GM12892 (cell line): ENCODE results near the gene TAF1C.

Experiments
- DNase-seq: peaks from one replicate; pipeline ENCODE4 v3.0.0; 2011; ENCODE audit not compliant: insufficient read length
- FAIRE-seq: peaks from 2 replicates; lab custom pipeline; 2011; peaks lifted over from hg19 to GRCh38; lab: Jason Lieb, UNC
- POLR2A ChIP-seq: IDR thresholded peaks from 2 replicates; pipeline ENCODE4 v1.6.1; 2011; ENCODE audit warnings: low read depth, low read length, control low read depth
- POLR2AphosphoS5 ChIP-seq: IDR thresholded peaks from 2 replicates; pipeline ENCODE4 v1.6.1; 2011; ENCODE audit warnings: low read depth, low read length, control low read depth
- TAF1 ChIP-seq: IDR thresholded peaks from 2 replicates; pipeline ENCODE4 v1.6.1; 2011; ENCODE audit warnings: low read depth, mild to moderate bottlenecking, control low read depth, low read length, borderline replicate concordance

Gene TAF1C

DNA sequence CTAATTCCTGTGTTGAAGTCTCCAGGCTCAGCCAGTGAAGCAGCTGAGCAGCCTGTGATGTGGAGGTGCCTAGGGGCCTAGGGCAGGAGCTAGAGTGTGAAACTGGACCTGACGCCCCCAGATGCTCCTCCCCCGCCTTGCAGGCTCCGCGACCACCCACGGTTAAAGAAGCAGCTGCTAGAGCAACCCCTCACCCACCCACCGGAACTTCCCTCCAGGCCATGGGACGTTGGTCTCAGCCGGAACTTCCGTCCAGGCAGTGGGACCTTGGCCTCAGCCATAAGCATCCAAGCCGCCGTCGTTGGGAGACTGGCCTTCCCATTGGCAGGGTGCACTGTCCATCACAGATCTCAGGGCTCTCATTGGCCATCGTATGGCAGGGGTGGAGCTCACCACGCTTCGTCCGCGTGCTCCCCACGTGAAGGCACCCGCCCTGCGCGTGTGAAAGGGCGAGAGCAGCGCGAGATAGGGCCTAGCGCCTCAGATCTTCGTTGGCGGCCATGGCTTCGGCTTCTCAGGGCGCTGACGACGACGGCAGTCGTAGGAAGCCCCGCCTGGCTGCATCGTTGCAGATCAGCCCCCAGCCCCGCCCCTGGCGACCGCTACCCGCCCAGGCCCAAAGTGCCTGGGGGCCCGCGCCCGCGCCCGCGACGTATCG is 4.0 kb upstream of the TAF1C start, which contains the start of gene ADAD2:
ADAD2 (plus strand) TSS at position 427 of the 658 bp plus-strand sequence; CDS start at position 501, 74 bp downstream.
- FAIRE-seq (no peak), DNase-seq (no peak)
- TF ChIP-seq POLR2A (no peak), POLR2AphosphoS5 (no peak), TAF1 (no peak)

DNA sequence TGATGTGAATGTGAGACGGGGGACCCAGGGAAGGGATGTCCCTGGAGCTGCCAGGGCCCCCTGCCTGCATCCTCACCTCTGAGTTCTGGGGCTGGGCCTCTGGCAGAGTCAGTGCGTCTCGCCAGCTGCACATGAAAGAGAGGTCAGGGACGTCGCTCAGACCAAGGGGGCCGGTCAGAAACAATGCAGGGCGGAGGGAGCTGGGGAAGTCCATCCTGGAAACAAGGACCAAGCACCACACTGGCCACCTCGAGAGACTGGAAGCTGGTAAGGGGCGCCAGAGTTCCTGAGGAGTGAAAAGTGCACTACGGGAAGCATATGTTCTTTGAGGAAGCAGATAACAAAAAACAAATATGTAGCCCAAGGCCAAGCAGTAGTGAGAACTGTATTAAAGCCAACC is 2.1 kb downstream of the TAF1C start:
- FAIRE-seq (no peak), DNase-seq (no peak)
- TF ChIP-seq POLR2A (no peak), POLR2AphosphoS5 (no peak), TAF1 (no peak)

DNA sequence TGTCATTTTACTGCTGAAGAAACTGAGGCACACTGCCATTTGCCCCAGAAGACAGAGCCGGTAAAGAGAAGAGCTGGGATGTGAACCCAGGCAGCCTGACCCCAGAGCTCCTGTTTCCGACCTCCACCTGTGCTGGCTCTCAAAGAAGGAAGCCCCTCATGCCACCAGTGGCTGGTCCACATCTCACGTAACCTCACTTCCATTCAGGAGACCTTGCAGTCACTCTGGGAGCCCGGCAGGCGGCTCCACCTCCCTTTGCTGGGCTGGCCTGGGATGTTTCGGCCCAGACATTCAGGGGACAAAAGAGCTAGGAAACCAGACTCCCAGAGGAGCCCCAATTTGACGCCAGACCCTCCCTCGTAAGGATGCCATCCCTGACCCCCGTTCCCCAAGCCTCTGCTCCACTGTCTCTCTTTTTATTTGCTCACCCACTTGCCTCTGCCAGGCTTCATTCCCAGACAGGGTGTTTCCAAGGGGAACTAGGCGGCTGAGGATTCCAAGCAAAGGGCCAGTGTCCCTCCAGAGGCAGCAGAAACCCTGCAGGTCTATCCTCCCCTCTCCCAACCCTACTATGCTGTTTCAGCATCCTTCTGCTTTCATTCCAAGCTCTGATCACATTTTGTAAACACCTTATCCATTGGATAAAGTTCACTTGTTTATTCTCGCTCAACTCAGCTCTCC is 2.8 kb downstream of the TAF1C start:
- TF ChIP-seq POLR2A = no peak
- TF ChIP-seq POLR2AphosphoS5 = no peak
- TF ChIP-seq TAF1 = no peak
- FAIRE-seq = no peak
- no peak for DNase-seq

DNA sequence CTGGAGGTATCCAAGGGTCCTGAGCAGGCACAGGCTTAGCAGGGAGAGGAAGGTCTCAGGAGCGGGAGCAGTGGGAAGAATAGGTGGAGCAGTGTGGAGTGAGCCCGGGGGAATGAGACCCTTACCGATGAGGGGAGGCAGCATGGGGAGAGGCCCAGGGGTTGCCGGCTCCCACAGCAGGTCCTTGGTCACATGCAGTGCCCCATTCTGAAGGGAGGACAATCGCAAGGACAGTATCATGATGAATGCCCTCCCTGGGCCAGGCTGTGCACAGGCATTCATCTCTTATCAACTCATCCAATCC is 3.3 kb downstream of the TAF1C start:
- TF ChIP-seq POLR2A (no peak), TAF1 (no peak), POLR2AphosphoS5 (no peak)
- DNase-seq = no peak
- FAIRE-seq = no peak

DNA sequence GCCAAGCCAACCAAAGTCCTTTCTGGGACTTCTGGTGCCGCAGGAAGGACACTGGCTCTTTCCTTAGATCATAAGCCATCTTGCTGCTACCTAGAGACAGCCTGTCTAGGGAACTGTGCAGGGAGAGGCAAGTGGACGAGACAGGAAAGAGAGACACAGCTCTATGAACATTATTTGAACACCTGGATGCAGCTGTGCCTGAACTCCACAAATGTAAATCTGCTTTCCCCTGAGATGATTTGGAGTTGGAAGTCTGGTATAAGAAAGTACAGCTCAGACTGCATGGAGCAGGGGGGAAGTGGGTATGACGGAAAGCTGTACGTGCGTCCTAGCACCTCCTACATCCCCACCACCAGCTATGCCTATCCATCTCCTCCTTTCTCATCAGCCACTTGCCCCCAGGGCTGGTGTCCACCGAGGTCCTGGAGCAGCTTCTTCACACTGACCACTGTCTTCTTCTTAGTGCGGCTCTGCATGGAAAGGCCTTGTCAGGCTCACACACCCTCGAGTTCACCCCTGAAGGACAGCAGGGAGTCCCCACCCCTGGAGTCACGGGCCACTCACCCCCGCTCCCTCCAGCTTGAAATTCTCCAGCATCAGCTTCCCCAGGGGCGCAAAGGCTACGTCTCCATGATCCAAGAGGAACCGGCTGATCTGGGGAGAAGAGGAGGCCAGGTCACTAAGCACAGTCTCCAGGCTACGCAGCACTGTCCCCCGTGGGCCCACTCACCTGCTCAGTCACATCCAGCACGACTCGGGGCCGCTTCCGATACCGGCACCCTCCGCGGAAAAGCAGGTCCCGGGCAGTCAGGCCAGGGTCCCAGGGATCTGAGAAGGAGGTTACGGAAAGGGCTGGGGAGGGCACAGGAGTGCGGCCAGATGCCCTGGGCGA is 3.9 kb downstream of the TAF1C start:
- no peak for TF ChIP-seq POLR2AphosphoS5
- TF ChIP-seq POLR2A = no peak
- TF ChIP-seq TAF1 = no peak
- FAIRE-seq (no peak), DNase-seq (no peak)

DNA sequence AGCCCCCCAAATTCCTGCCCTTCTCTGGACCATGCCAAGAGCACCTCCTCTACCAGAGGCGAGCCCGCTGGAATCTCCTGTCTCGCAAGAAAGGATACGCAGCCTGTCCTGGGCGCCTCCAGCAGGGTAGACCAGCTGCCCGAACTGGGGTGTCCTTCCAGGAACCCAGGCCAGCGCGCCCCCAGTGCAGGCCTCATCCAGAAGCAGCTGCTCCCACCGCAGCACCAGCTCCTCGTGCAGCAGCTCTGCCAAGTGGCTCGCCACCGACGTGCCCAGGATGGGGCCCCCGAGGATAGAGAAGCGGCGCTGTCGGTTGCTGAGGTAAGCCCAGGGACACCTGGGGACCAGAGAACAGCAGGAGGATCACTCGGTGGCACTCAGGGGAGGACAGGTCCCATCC is 4.8 kb downstream of the TAF1C start:
- TF ChIP-seq POLR2A (no peak), TAF1 (no peak), POLR2AphosphoS5 (no peak)
- no peak for DNase-seq
- no peak for FAIRE-seq

DNA sequence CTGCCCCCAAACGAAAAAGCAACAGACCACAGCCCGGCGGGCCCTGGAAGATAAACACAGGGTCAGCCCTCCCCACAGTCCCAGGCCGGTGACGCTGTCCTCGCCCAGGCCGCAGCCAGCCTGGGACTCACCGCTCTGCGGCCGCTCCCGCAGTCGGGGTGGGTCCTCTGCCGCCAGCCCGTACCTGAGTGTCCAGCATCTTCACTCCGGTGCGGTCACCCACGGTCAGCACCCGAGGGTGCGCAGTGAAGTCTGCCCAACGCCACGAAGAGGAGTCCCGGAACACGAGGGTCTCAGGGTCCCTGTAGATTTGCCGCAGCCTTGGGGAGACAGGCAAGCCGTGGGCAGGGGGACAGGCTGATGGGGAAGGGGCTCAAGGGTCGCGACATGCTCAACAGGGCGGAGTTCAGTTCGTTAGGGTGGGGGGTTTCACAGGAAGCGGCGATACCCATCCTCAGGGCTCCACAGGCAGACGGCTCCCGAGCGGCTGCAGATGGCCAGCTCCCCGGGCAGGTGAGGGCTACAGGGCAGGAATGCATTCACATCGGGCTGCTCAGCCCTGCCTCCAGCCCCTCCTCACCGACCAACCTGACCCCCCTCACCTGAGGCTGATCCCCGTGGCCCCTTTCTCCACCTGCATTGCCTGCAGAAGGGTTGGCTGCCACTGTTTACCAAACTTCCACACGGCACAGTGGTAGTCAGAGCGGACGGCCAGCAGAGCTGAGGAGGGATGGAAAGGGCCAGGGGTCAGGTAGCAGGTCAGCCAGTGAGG is 5.5 kb downstream of the TAF1C start:
- no peak for TF ChIP-seq POLR2AphosphoS5
- TF ChIP-seq TAF1 = no peak
- no peak for TF ChIP-seq POLR2A
- FAIRE-seq (no peak), DNase-seq (no peak)

DNA sequence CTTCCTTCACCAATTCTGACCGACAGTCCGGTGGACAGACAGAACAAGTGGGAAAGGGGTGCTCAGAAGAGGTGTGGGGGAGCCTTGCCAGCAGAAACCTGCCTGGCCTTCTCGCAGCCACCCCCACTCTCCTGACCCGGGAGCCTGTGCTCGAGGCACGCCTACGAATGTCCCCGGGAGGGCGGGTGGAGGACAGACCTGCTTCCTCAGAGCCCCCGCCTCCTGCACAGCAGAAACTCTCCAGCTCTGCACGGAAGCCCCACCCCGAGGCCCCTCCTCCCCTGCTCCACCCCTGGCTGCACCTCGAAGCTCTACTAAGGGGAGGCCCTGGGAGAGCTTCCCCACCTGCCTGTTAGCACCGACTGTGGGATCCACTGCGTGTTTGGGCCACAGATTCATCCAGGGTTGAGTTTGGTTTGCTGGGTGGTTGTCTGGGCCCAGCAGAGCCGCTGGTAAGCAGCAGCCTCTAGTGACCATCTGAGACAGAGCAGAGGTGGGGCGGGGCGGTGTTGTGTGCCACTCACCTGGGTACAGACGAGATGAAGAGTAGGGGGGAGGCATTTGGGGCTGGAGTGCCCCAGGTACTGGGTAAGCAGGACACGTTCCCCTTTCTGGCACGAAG is 6.2 kb downstream of the TAF1C start:
- no peak for TF ChIP-seq POLR2AphosphoS5
- TF ChIP-seq POLR2A = no peak
- TF ChIP-seq TAF1 = no peak
- no peak for FAIRE-seq
- no peak for DNase-seq

DNA sequence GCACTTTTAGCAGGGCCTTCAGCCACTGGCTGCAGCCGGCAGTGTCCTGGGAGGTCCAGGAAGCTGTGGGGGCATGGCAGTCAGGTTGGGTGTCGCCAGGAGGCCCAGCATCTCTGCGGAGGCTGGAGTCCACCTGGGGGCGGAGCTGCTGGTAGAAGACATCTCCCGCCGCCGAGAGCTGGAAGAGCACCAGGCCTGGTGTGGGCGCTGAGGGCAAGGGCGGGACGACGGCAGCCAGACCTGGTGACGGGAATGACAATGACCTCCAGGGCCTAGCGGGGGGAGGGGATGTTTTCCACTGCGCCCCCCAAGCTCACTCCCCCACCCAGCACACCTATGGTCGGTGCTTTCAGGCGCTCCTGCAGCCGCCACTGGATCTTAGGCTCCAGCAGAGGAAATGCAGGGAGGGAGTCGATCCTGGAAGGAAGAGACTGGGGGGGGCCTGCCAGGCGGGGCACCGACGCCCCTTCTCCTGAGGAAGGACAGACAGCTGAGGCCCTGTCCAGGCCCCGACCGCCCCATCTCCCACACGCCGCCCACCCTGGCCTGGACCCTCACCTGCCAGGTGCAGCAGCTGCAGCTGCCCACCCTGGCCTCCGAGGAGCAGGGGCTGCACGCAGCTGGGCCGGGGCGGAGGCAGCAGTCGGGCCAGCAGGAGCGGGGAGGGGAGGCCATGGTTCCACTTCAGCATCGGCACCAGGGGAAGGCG is 7.1 kb downstream of the TAF1C start:
- DNase-seq = no peak
- TF ChIP-seq POLR2AphosphoS5 (no peak), TAF1 (no peak), POLR2A (no peak)
- FAIRE-seq = no peak

DNA sequence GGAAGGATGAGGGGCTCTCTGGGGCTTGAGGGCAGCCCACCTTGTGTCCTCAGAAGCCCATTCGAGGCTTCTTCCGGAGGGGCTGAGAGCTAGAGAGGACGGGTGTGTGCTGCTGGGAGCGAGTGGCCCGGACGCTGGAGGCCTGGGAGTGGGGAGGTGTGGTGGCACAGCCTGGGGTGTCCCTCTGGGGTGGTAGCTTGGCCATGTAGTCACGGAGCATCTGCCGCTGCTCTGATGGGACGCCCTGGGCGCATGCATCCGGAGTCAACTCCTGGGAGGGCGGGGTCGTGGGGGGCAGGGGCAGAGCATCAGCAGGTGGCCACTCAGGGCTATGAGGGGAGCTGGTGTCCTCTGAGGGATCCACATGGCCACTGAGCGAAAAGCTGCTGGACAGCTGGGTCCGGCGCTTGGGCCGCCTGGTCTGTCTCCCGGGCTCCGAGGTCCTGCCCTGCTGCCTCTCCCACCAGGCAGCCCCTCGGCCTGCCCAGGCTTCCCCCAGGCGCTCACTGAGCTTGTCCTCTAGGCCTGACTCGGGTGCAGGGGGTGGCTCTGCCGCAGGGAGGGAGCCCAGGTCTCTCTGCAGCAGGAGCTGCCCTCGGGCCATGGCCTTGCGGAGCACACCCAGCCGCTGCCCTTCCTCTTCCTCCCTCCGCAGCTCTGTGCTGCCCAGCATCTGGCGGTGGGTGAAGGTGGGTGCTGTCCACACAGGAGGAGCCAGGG is 7.8 kb downstream of the TAF1C start:
- no peak for DNase-seq
- TF ChIP-seq POLR2AphosphoS5 = no peak
- no peak for TF ChIP-seq POLR2A
- TF ChIP-seq TAF1 = no peak
- FAIRE-seq = no peak
